Mucosa of stomach (tissue), 1 donor: ENCODE data around the gene TRIM3.
A peak's percentile ranks its signal among the peaks of the same experiment; 100 is the strongest.
"Not testable (repeated sequence)": the region's sequence is repeated elsewhere in the genome, so short reads cannot be mapped to it uniquely, and the experiment has no call there.

Experiments used
- H3K27me3 ChIP-seq: one replicate; pipeline ENCODE4 v1.7.0; 2013; ENCODE audit warnings: mild to moderate bottlenecking, low read length; ENCODE audit not compliant: control insufficient read depth, insufficient read depth
- H3K36me3 ChIP-seq: one replicate; pipeline ENCODE4 v1.7.0; 2013; ENCODE audit warnings: low read length; ENCODE audit not compliant: control insufficient read depth, insufficient read depth
- H3K4me1 ChIP-seq: one replicate; pipeline ENCODE4 v1.7.0; 2013; ENCODE audit warnings: mild to moderate bottlenecking, low read length; ENCODE audit not compliant: control insufficient read depth, insufficient read depth
- H3K4me3 ChIP-seq: one replicate; pipeline ENCODE4 v1.7.0; 2013; ENCODE audit warnings: low read length
- H3K9ac ChIP-seq: one replicate; pipeline ENCODE4 v1.7.0; 2013; ENCODE audit warnings: mild to moderate bottlenecking, low read length, moderate library complexity
- H3K9me3 ChIP-seq: one replicate; pipeline ENCODE4 v1.7.0; 2013; ENCODE audit warnings: mild to moderate bottlenecking, low read length, moderate library complexity; ENCODE audit not compliant: control insufficient read depth
- donor health status: Pancreatic carcinoma.

The TRIM3 gene

GRCh38 chr11:6473451-6474412, at the start of gene TRIM3:
Gene TRIM3, minus strand, starts transcription at chr11:6473941. Its CDS starts 8,246 bp downstream, at chr11:6465695.
- Histone ChIP-seq H3K9ac (peak within 1 kb of the TSS; percentile 88), H3K4me3 (peak within 1 kb of the TSS; percentile 52), H3K36me3 (peaks cover 9% of the 10 kb centered on the region), H3K4me1 (peaks cover 57% of the 10 kb centered on the region), H3K9me3 (no peaks in the 10 kb centered on the region), H3K27me3 (no peaks in the 10 kb centered on the region)

GRCh38 chr11:6523253-6523652, 49.5 kb upstream of the TRIM3 start:
- H3K36me3 ChIP-seq: no peaks in the 10 kb centered on the region
- no peaks in the 10 kb centered on the region for H3K27me3 ChIP-seq
- H3K4me3 ChIP-seq: no peak overlapping the region
- H3K4me1 ChIP-seq: no peaks in the 10 kb centered on the region
- H3K9me3 ChIP-seq: no peaks in the 10 kb centered on the region
- no peak overlapping the region for H3K9ac ChIP-seq

GRCh38 chr11:6521946-6522345, 48.2 kb upstream of the TRIM3 start:
- not testable (repeated sequence) for H3K9ac ChIP-seq, H3K27me3 ChIP-seq

GRCh38 chr11:6520265-6520664, 46.5 kb upstream of the TRIM3 start:
- H3K9ac ChIP-seq: no peak overlapping the region
- H3K36me3 ChIP-seq: no peaks in the 10 kb centered on the region
- no peak overlapping the region for H3K4me3 ChIP-seq
- H3K9me3 ChIP-seq: no peaks in the 10 kb centered on the region
- no peaks in the 10 kb centered on the region for H3K4me1 ChIP-seq
- H3K27me3 ChIP-seq: no peaks in the 10 kb centered on the region

More at GRCh38 chr11:6521946-6522345, 48.2 kb upstream of the TRIM3 start:
- not testable (repeated sequence) for H3K9me3 ChIP-seq, H3K4me1 ChIP-seq, H3K4me3 ChIP-seq, H3K36me3 ChIP-seq

GRCh38 chr11:6516865-6517264, 43.1 kb upstream of the TRIM3 start:
- no peaks in the 10 kb centered on the region for H3K9me3 ChIP-seq
- no peak overlapping the region for H3K9ac ChIP-seq
- H3K4me3 ChIP-seq: no peak overlapping the region
- no peaks in the 10 kb centered on the region for H3K4me1 ChIP-seq
- no peaks in the 10 kb centered on the region for H3K36me3 ChIP-seq
- H3K27me3 ChIP-seq: no peaks in the 10 kb centered on the region

- Histone ChIP-seq H3K4me3 (no peak overlapping the region), H3K9ac (no peak overlapping the region), H3K36me3 (no peaks in the 10 kb centered on the region), H3K9me3 (no peaks in the 10 kb centered on the region), H3K27me3 (no peaks in the 10 kb centered on the region), H3K4me1 (no peaks in the 10 kb centered on the region)
These were observed 32.0 kb upstream of the TRIM3 start for GRCh38 chr11:6505577-6506240.

- Histone ChIP-seq H3K9ac (no peak overlapping the region), H3K4me1 (no peaks in the 10 kb centered on the region), H3K9me3 (no peaks in the 10 kb centered on the region), H3K4me3 (no peak overlapping the region), H3K36me3 (no peaks in the 10 kb centered on the region), H3K27me3 (no peaks in the 10 kb centered on the region)
These were observed 30.4 kb upstream of the TRIM3 start for GRCh38 chr11:6504166-6504565.

GRCh38 chr11:6502382-6502781, 28.6 kb upstream of the TRIM3 start:
- H3K27me3 ChIP-seq: no peaks in the 10 kb centered on the region
- H3K36me3 ChIP-seq: no peaks in the 10 kb centered on the region
- no peaks in the 10 kb centered on the region for H3K9me3 ChIP-seq
- H3K9ac ChIP-seq: no peak overlapping the region
- H3K4me1 ChIP-seq: no peaks in the 10 kb centered on the region
- H3K4me3 ChIP-seq: no peak overlapping the region

GRCh38 chr11:6498544-6498943, 24.8 kb upstream of the TRIM3 start:
- Histone ChIP-seq H3K27me3 (no peaks in the 10 kb centered on the region), H3K4me1 (no peaks in the 10 kb centered on the region), H3K9me3 (no peaks in the 10 kb centered on the region), H3K4me3 (no peak overlapping the region), H3K9ac (no peak overlapping the region), H3K36me3 (peaks cover under 1% of the 10 kb centered on the region)

GRCh38 chr11:6498121-6498520, 24.4 kb upstream of the TRIM3 start:
- Histone ChIP-seq H3K4me3 (no peak overlapping the region), H3K27me3 (no peaks in the 10 kb centered on the region), H3K36me3 (peaks cover 4% of the 10 kb centered on the region), H3K4me1 (no peaks in the 10 kb centered on the region), H3K9me3 (no peaks in the 10 kb centered on the region), H3K9ac (no peak overlapping the region)

- H3K27me3 ChIP-seq: no peaks in the 10 kb centered on the region
- H3K9ac ChIP-seq: no peak within 1 kb of the TSS
- H3K4me3 ChIP-seq: no peak within 1 kb of the TSS
- peaks cover 4% of the 10 kb centered on the region for H3K36me3 ChIP-seq
- no peaks in the 10 kb centered on the region for H3K9me3 ChIP-seq
- no peaks in the 10 kb centered on the region for H3K4me1 ChIP-seq
These were observed 23.5 kb upstream of the TRIM3 start, which contains the start of gene DNHD1 for GRCh38 chr11:6497069-6497839. Gene DNHD1, plus strand, starts transcription at chr11:6497280. Its CDS starts 936 bp downstream, at chr11:6498216.
